Measurements from ENCODE around the gene ARIH2.

ARIH2 gene

DNA sequence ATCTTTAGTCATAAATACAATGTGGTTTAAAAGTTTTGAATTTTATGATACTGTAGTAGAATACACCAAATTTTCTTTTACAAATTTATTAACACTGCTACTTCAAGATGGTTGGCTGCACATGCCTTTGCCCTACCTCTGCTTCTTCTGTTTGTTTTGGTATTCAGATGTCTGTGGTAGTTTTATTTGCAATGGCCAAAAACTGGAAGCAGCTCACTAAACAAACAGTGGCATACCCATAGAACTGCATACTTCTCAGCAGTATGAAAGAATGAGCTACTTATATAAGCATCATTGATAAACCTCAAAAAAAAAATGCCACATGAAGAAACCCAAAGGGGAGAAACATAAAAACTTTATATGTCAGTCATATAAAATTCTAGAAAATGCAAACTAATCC lies 19.5 kb downstream of the ARIH2 start:
- no peak for DNase-seq

GRCh38 chr3:48938689-48939088 lies 20.0 kb downstream of the ARIH2 start:
- H3K9me3 ChIP-seq (ENCODE audit: control extremely low read depth in 1 of 5, control insufficient read depth in 4 of 5, insufficient read depth in 2 of 5, low read depth in 1 of 5, low read length in 4 of 5): no peaks in the 10 kb centered on the region
- WGBS (ENCODE audit: insufficient coverage): 94% methylated on average over 3 of the region's 3 CpGs
- ChIA-PET POLR2A (no interaction called here), CTCF (interaction anchor here (1.0 to 1.3 kb wide), 3 partner anchors 12 to 83 kb away, joined by 3 read pairs; no protein-coding TSS in a partner anchor)
- DNase-seq: no peak
- H3K27ac ChIP-seq (ENCODE audit: insufficient read depth in 1 of 2, low read depth in 1 of 2, low read length in 2 of 2, poor library complexity in 1 of 2, severe bottlenecking in 2 of 2): no peak overlapping the region
- no peaks in the 10 kb centered on the region for H3K27me3 ChIP-seq (replicated peaks in 2 of 5; ENCODE audit: control insufficient read depth in 4 of 5, insufficient read depth in 5 of 5, low read length in 4 of 5)
- H3K4me1 ChIP-seq (ENCODE audit: control extremely low read depth in 1 of 4, control insufficient read depth in 4 of 4, insufficient read depth in 4 of 4, low read length in 3 of 4): peaks cover 0 to 5% (median 2%) of the 10 kb centered on the region in 4 experiments
- no peak overlapping the region for H3K4me3 ChIP-seq (ENCODE audit: control insufficient read depth in 1 of 7, extremely low read depth in 1 of 7, insufficient read depth in 4 of 7, low read depth in 2 of 7, low read length in 6 of 7)
- H3K36me3 ChIP-seq (ENCODE audit: control insufficient read depth in 4 of 4, insufficient read depth in 4 of 4, low read length in 3 of 4): peaks cover 8 to 33% (median 15%) of the 10 kb centered on the region in 4 experiments

More for the DNA sequence above, 19.5 kb downstream of the ARIH2 start:
- no peaks in the 10 kb centered on the region for H3K27me3 ChIP-seq (replicated peaks in 2 of 5; ENCODE audit: control insufficient read depth in 4 of 5, insufficient read depth in 5 of 5, low read length in 4 of 5)
- ChIA-PET POLR2A (no interaction called here), CTCF (interaction anchor here (1.0 to 1.5 kb wide), 4 partner anchors 10 to 83 kb away, joined by 3 to 5 read pairs (median 3); no protein-coding TSS in a partner anchor)
- peaks cover 8 to 30% (median 14%) of the 10 kb centered on the region in 4 experiments for H3K36me3 ChIP-seq (ENCODE audit: control insufficient read depth in 4 of 4, insufficient read depth in 4 of 4, low read length in 3 of 4)
- H3K9me3 ChIP-seq (ENCODE audit: control extremely low read depth in 1 of 5, control insufficient read depth in 4 of 5, insufficient read depth in 2 of 5, low read depth in 1 of 5, low read length in 4 of 5): no peaks in the 10 kb centered on the region
- H3K4me1 ChIP-seq (ENCODE audit: control extremely low read depth in 1 of 4, control insufficient read depth in 4 of 4, insufficient read depth in 4 of 4, low read length in 3 of 4): peaks cover 0 to 5% (median 2%) of the 10 kb centered on the region in 4 experiments
- no peak overlapping the region for H3K4me3 ChIP-seq (ENCODE audit: control insufficient read depth in 1 of 7, extremely low read depth in 1 of 7, insufficient read depth in 4 of 7, low read depth in 2 of 7, low read length in 6 of 7)
- no peak overlapping the region for H3K27ac ChIP-seq (ENCODE audit: insufficient read depth in 1 of 2, low read depth in 1 of 2, low read length in 2 of 2, poor library complexity in 1 of 2, severe bottlenecking in 2 of 2)

DNA sequence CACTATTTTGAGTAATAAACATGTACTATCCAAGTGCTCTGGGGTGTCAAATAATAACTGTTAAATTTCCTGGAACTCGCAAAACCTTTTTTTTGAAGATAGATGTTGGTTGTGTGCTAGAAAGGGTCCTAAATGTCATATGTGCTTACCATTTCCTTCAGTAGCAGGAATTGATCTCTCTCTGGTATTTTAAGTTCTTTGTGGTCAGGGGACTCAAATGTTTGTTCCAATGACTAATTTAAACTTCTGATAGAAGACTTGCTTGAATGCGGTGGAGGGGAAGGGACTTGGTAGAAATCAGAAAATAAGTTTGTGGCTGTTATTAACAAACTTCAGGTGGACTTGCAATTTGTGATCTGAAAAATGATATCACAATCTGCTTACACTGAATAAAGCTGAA lies 26.8 kb downstream of the ARIH2 start:
- Histone ChIP-seq H3K27ac (ENCODE audit: insufficient read depth in 1 of 2, low read depth in 1 of 2, low read length in 2 of 2, poor library complexity in 1 of 2, severe bottlenecking in 2 of 2) (no peak overlapping the region), H3K27me3 (replicated peaks in 2 of 5; ENCODE audit: control insufficient read depth in 4 of 5, insufficient read depth in 5 of 5, low read length in 4 of 5) (no peaks in the 10 kb centered on the region), H3K9me3 (ENCODE audit: control extremely low read depth in 1 of 5, control insufficient read depth in 4 of 5, insufficient read depth in 2 of 5, low read depth in 1 of 5, low read length in 4 of 5) (no peaks in the 10 kb centered on the region), H3K4me1 (ENCODE audit: control extremely low read depth in 1 of 4, control insufficient read depth in 4 of 4, insufficient read depth in 4 of 4, low read length in 3 of 4) (no peaks in the 10 kb centered on the region), H3K4me3 (ENCODE audit: control insufficient read depth in 1 of 7, extremely low read depth in 1 of 7, insufficient read depth in 4 of 7, low read depth in 2 of 7, low read length in 6 of 7) (no peak overlapping the region), H3K36me3 (ENCODE audit: control insufficient read depth in 4 of 4, insufficient read depth in 4 of 4, low read length in 3 of 4) (peaks cover 5 to 17% (median 13%) of the 10 kb centered on the region in 4 experiments)
- DNase-seq: no peak
- 86% methylated on average over 2 of the region's 2 CpGs for WGBS (ENCODE audit: insufficient coverage)
- CTCF ChIA-PET: no interaction called here
- POLR2A ChIA-PET: no interaction called here

DNA sequence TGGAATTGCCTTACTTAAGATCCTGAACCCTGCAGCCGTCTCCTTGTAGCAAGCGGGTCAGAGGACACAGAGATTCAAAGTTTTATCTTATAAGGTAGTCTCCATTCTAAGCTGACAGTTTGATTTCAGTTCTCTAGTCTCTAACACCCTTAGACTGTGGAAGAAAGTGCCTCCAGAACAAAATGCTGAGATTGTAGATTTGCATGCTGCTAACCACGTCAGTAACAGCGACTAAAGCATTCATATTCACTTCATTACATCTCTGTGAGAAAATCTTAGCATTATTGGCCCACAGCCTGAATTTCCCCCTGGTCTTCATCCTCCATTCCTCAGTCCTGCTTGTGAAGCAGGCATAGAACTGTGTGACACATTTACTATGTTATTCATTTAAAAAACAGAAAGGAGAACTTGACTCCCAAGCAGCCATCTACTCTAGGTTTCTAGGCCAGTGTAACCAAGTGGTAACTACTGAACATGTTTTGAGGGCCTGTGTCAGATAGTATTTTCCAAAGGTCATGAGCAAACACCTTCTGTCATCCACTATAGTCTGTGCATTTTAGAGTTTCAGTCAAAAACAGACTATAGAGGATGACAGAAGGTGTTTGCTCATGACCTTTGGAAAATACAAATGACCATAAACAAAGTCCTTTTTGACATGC lies 27.4 kb downstream of the ARIH2 start:
- 96% methylated on average over 3 of the region's 4 CpGs for WGBS (ENCODE audit: insufficient coverage)
- Histone ChIP-seq H3K4me3 (ENCODE audit: control insufficient read depth in 1 of 7, extremely low read depth in 1 of 7, insufficient read depth in 4 of 7, low read depth in 2 of 7, low read length in 6 of 7) (no peak overlapping the region), H3K27ac (ENCODE audit: insufficient read depth in 1 of 2, low read depth in 1 of 2, low read length in 2 of 2, poor library complexity in 1 of 2, severe bottlenecking in 2 of 2) (no peak overlapping the region), H3K36me3 (ENCODE audit: control insufficient read depth in 4 of 4, insufficient read depth in 4 of 4, low read length in 3 of 4) (peaks cover 5 to 17% (median 13%) of the 10 kb centered on the region in 4 experiments), H3K4me1 (ENCODE audit: control extremely low read depth in 1 of 4, control insufficient read depth in 4 of 4, insufficient read depth in 4 of 4, low read length in 3 of 4) (no peaks in the 10 kb centered on the region), H3K9me3 (ENCODE audit: control extremely low read depth in 1 of 5, control insufficient read depth in 4 of 5, insufficient read depth in 2 of 5, low read depth in 1 of 5, low read length in 4 of 5) (no peaks in the 10 kb centered on the region), H3K27me3 (replicated peaks in 2 of 5; ENCODE audit: control insufficient read depth in 4 of 5, insufficient read depth in 5 of 5, low read length in 4 of 5) (no peaks in the 10 kb centered on the region)
- no peak for DNase-seq
- ChIA-PET CTCF (no interaction called here), POLR2A (no interaction called here)

- Histone ChIP-seq H3K4me1 (ENCODE audit: control extremely low read depth in 1 of 4, control insufficient read depth in 4 of 4, insufficient read depth in 4 of 4, low read length in 3 of 4) (no peaks in the 10 kb centered on the region), H3K9me3 (ENCODE audit: control extremely low read depth in 1 of 5, control insufficient read depth in 4 of 5, insufficient read depth in 2 of 5, low read depth in 1 of 5, low read length in 4 of 5) (no peaks in the 10 kb centered on the region), H3K36me3 (ENCODE audit: control insufficient read depth in 4 of 4, insufficient read depth in 4 of 4, low read length in 3 of 4) (peaks cover 5 to 18% (median 12%) of the 10 kb centered on the region in 4 experiments), H3K4me3 (ENCODE audit: control insufficient read depth in 1 of 7, extremely low read depth in 1 of 7, insufficient read depth in 4 of 7, low read depth in 2 of 7, low read length in 6 of 7) (no peak overlapping the region), H3K27ac (ENCODE audit: insufficient read depth in 1 of 2, low read depth in 1 of 2, low read length in 2 of 2, poor library complexity in 1 of 2, severe bottlenecking in 2 of 2) (no peak overlapping the region), H3K27me3 (replicated peaks in 2 of 5; ENCODE audit: control insufficient read depth in 4 of 5, insufficient read depth in 5 of 5, low read length in 4 of 5) (no peaks in the 10 kb centered on the region)
- ChIA-PET POLR2A (no interaction called here), CTCF (no interaction called here)
- 100% methylated on average over 2 of the region's 2 CpGs for WGBS (ENCODE audit: insufficient coverage)
- DNase-seq: no peak
Measured at GRCh38 chr3:48949376-48949717, 30.7 kb downstream of the ARIH2 start.

DNA sequence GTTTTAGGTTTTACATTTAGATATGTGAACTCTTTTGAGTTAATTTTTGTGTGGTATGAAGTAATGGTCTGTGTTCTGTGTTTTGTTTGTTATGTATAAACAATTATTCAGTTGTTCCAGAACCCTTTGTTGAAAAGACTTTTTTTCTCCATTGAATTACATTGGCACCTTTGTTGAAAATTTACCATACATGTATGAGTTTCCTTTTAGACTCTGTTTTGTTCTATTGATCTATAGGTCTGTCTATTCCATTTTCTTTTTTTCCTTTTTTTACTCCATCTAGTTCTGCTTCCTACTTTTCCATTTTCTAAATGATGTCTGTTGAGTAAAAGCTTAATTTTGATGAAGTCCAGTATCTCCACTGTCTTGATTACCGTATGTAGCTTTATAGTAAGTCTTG lies 31.4 kb downstream of the ARIH2 start:
- no peaks in the 10 kb centered on the region for H3K27me3 ChIP-seq (replicated peaks in 2 of 5; ENCODE audit: control insufficient read depth in 4 of 5, insufficient read depth in 5 of 5, low read length in 4 of 5)
- no peak overlapping the region for H3K4me3 ChIP-seq (ENCODE audit: control insufficient read depth in 1 of 7, extremely low read depth in 1 of 7, insufficient read depth in 4 of 7, low read depth in 2 of 7, low read length in 6 of 7)
- ChIA-PET POLR2A (interaction anchor here (0.6 kb wide), 1 partner anchor 30 kb away, joined by 11 read pairs; no protein-coding TSS in a partner anchor), CTCF (interaction anchor here (1.5 kb wide), 1 partner anchor 12 kb away, joined by 3 read pairs; no protein-coding TSS in a partner anchor)
- peaks cover 0 to 17% (median 12%) of the 10 kb centered on the region in 4 experiments for H3K36me3 ChIP-seq (ENCODE audit: control insufficient read depth in 4 of 4, insufficient read depth in 4 of 4, low read length in 3 of 4)
- H3K27ac ChIP-seq (ENCODE audit: insufficient read depth in 1 of 2, low read depth in 1 of 2, low read length in 2 of 2, poor library complexity in 1 of 2, severe bottlenecking in 2 of 2): no peak overlapping the region
- H3K9me3 ChIP-seq (ENCODE audit: control extremely low read depth in 1 of 5, control insufficient read depth in 4 of 5, insufficient read depth in 2 of 5, low read depth in 1 of 5, low read length in 4 of 5): no peaks in the 10 kb centered on the region
- no peak for DNase-seq
- no peaks in the 10 kb centered on the region for H3K4me1 ChIP-seq (ENCODE audit: control extremely low read depth in 1 of 4, control insufficient read depth in 4 of 4, insufficient read depth in 4 of 4, low read length in 3 of 4)
- no CpG with 5 or more reads among the region's 1 CpG for WGBS (ENCODE audit: insufficient coverage)

GRCh38 chr3:48951764-48952163 lies 33.1 kb downstream of the ARIH2 start:
- no peak overlapping the region for H3K27ac ChIP-seq (ENCODE audit: insufficient read depth in 1 of 2, low read depth in 1 of 2, low read length in 2 of 2, poor library complexity in 1 of 2, severe bottlenecking in 2 of 2)
- H3K27me3 ChIP-seq (replicated peaks in 2 of 5; ENCODE audit: control insufficient read depth in 4 of 5, insufficient read depth in 5 of 5, low read length in 4 of 5): no peaks in the 10 kb centered on the region
- peaks cover 0 to 17% (median 9%) of the 10 kb centered on the region in 4 experiments for H3K36me3 ChIP-seq (ENCODE audit: control insufficient read depth in 4 of 4, insufficient read depth in 4 of 4, low read length in 3 of 4)
- POLR2A ChIA-PET: interaction anchor here (0.6 to 0.9 kb wide), 2 partner anchors 32 to 234 kb away, joined by 3 read pairs; no protein-coding TSS in a partner anchor
- H3K4me3 ChIP-seq (ENCODE audit: control insufficient read depth in 1 of 7, extremely low read depth in 1 of 7, insufficient read depth in 4 of 7, low read depth in 2 of 7, low read length in 6 of 7): no peak overlapping the region
- no CpG with 5 or more reads among the region's 4 CpGs for WGBS (ENCODE audit: insufficient coverage)
- CTCF ChIA-PET: interaction anchor here (0.7 to 2.0 kb wide), 12 partner anchors 8 to 214 kb away, joined by 3 to 7 read pairs (median 4); partner anchors contain the start of gene ARIH2
- DNase-seq: no peak
- no peaks in the 10 kb centered on the region for H3K4me1 ChIP-seq (ENCODE audit: control extremely low read depth in 1 of 4, control insufficient read depth in 4 of 4, insufficient read depth in 4 of 4, low read length in 3 of 4)
- no peaks in the 10 kb centered on the region for H3K9me3 ChIP-seq (ENCODE audit: control extremely low read depth in 1 of 5, control insufficient read depth in 4 of 5, insufficient read depth in 2 of 5, low read depth in 1 of 5, low read length in 4 of 5)
